ENCODE measurements around the gene STK32A.

The STK32A gene

DNA sequence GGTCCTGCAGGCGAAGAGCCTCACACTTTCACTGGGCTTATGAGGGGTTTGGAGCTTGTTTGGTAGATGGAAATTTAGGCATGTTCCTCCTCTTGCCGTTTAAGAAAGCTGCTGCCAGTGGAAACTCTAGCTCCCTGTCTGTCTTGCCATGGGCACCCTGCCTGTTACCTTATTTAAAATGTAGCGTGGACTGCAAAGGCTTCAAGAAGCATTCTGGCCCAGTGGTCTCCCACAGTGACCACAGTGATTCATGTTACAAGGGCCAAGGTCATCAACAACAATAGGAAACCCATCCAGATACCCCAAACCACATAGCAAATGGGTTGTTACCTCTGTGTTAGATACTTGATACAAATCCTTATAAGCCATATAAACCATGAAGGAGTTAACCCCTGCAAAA, 178.4 kb downstream of the STK32A start:
- Histone ChIP-seq H3K4me3 (ENCODE audit: low read depth in 1 of 2, low read length in 1 of 2) (no peak overlapping the region), H3K27ac (no peak overlapping the region), H3K4me1 (ENCODE audit: control insufficient read depth in 1 of 2, insufficient read depth in 1 of 2, low read depth in 1 of 2, low read length in 1 of 2) (no peaks in the 10 kb centered on the region), H3K27me3 (no peaks in the 10 kb centered on the region), H3K36me3 (no peaks in the 10 kb centered on the region), H3K9me3 (no peaks in the 10 kb centered on the region)
- TF ChIP-seq, protein P1, sequence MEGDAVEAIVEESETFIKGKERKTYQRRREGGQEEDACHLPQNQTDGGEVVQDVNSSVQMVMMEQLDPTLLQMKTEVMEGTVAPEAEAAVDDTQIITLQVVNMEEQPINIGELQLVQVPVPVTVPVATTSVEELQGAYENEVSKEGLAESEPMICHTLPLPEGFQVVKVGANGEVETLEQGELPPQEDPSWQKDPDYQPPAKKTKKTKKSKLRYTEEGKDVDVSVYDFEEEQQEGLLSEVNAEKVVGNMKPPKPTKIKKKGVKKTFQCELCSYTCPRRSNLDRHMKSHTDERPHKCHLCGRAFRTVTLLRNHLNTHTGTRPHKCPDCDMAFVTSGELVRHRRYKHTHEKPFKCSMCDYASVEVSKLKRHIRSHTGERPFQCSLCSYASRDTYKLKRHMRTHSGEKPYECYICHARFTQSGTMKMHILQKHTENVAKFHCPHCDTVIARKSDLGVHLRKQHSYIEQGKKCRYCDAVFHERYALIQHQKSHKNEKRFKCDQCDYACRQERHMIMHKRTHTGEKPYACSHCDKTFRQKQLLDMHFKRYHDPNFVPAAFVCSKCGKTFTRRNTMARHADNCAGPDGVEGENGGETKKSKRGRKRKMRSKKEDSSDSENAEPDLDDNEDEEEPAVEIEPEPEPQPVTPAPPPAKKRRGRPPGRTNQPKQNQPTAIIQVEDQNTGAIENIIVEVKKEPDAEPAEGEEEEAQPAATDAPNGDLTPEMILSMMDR (IDR thresholded peaks at IDR 0.05): no peak

DNA sequence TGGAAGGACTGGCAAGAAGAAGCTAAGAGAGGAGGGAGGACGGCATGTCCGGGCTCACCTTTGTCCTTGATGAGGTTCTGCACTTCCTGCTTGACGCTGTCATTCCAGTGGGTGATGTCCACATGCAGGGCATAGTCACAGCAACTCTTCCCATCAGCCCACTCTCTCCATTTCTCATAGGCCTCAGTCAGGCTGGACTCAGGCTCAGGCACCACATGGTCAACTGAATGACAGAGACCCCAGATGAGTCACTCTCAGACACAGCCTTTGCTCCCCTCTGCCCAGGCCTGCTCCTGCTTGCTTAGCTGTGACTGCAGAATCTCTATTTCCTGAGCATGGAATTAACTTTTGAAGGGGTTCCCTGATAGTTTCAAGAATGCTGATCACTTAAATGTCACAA, 180.8 kb downstream of the STK32A start:
- no peaks in the 10 kb centered on the region for H3K27me3 ChIP-seq
- H3K27ac ChIP-seq: no peak overlapping the region
- no peaks in the 10 kb centered on the region for H3K4me1 ChIP-seq (ENCODE audit: control insufficient read depth in 1 of 2, insufficient read depth in 1 of 2, low read depth in 1 of 2, low read length in 1 of 2)
- H3K36me3 ChIP-seq: no peaks in the 10 kb centered on the region
- TF ChIP-seq, protein P1 (IDR thresholded peaks at IDR 0.05): no peak
- H3K9me3 ChIP-seq: no peaks in the 10 kb centered on the region
- no peak overlapping the region for H3K4me3 ChIP-seq (ENCODE audit: low read depth in 1 of 2, low read length in 1 of 2)

DNA sequence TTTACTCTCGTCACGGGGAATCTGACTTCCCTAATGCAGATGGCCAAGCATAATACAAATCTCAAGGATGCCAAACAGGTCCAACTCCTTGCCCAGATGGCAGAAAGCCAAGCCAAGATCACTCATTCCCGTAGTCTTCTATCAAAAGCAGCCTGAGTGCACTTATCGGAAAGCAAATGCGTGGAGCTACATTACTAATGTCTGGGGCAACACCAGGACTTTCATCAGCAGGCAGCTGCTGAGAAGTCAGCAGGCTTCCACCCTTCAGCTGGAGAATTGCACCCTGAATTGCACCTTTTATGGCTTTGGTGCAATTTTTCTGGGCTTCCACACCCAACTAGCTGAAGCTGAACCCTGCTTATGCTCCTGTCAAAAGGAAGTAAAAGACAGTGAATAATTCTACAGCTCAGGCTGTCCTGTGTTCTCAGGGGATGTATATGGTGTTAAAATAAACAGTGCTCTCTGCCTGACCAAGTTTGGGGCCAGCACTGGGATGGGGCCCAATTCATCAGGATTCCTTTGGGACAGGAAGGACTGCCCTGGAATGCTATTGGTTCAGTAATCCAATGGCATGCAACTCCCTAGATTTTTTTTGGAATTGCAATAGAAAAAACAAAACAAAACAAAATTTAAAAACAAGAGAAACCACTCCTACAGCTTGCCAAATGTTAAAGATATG, 182.4 kb downstream of the STK32A start:
- Histone ChIP-seq H3K36me3 (no peaks in the 10 kb centered on the region), H3K27me3 (no peaks in the 10 kb centered on the region), H3K4me1 (ENCODE audit: control insufficient read depth in 1 of 2, insufficient read depth in 1 of 2, low read depth in 1 of 2, low read length in 1 of 2) (peaks cover 0 to 10% of the 10 kb centered on the region in 2 experiments), H3K9me3 (no peaks in the 10 kb centered on the region), H3K4me3 (ENCODE audit: low read depth in 1 of 2, low read length in 1 of 2) (no peak overlapping the region), H3K27ac (no peak overlapping the region)
- TF ChIP-seq, protein P1 (IDR thresholded peaks at IDR 0.05): no peak

DNA sequence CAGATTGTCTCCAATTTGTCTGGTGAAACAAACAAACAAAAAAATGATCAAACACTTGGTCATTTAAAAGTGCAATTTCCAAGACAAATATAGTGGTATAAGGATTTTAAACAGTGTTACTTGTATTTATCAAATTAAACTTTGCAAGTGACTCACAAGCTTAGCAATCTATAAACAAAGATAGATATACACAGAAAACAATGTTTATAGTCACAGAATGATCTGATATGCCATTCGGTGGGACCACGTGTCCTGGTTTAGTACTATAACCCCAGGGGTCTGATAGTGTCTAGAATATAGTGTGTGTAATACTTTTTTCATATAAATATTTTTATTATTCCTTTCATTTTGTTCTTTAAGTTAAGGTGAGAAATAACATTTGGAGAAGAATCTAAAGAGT, 183.8 kb downstream of the STK32A start:
- Histone ChIP-seq H3K27me3 (no peaks in the 10 kb centered on the region), H3K4me1 (ENCODE audit: control insufficient read depth in 1 of 2, insufficient read depth in 1 of 2, low read depth in 1 of 2, low read length in 1 of 2) (peaks cover 0 to 10% of the 10 kb centered on the region in 2 experiments), H3K4me3 (ENCODE audit: low read depth in 1 of 2, low read length in 1 of 2) (no peak overlapping the region), H3K36me3 (no peaks in the 10 kb centered on the region), H3K9me3 (no peaks in the 10 kb centered on the region), H3K27ac (no peak overlapping the region)
- TF ChIP-seq, protein P1 (IDR thresholded peaks at IDR 0.05): no peak

DNA sequence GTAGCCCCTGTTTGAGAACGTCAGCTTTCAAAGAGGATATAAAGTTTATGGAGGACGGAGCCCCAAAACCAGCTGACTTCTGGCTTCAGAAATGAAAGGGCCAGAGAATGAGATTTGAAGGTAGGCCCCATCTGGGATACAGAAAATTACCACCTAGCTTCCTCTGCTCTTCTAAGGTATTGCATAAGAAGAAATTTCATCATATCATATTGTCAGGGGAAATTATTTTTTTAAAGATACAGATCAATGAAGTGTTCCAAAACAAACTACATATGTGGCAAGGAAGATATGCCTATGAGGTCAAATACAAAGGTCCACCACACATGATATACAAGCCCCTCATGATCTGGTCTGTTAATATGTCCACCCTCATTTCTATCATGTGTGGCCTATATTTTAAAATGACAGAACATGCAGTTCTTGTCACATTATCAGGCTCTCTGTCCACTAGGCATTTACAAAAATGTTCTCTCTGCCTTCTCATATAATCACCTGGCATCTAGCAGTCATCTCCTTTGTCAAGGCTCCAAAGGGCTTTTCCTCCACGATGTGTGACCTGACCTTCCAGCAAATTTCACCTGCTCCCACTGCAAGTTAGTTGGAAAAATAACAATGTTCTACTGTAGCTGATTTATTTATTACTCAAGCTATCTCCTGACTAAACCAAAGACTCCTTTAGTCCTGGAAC, 192.0 kb downstream of the STK32A start:
- no peak overlapping the region for H3K27ac ChIP-seq
- H3K4me3 ChIP-seq (ENCODE audit: low read depth in 1 of 2, low read length in 1 of 2): no peak overlapping the region
- H3K27me3 ChIP-seq: no peaks in the 10 kb centered on the region
- H3K9me3 ChIP-seq: no peaks in the 10 kb centered on the region
- no peaks in the 10 kb centered on the region for H3K36me3 ChIP-seq
- peaks cover 14 to 21% of the 10 kb centered on the region in 2 experiments for H3K4me1 ChIP-seq (ENCODE audit: control insufficient read depth in 1 of 2, insufficient read depth in 1 of 2, low read depth in 1 of 2, low read length in 1 of 2)
- TF ChIP-seq, protein P1 (IDR thresholded peaks at IDR 0.05): no peak

Data from neutrophil (primary cell).